GM13976 (cell line): ENCODE data around the gene PIGB.
A peak's percentile ranks its signal among the peaks of the same experiment; 100 is the strongest.

Experiments
- DNase-seq: peaks from one replicate; pipeline ENCODE4 v3.0.0; 2012; ENCODE audit warnings: low spot score
- CTCF ChIP-seq: IDR thresholded peaks from 2 replicates; pipeline ENCODE4 v1.5.1; 2012; ENCODE audit warnings: borderline replicate concordance, mild to moderate bottlenecking; ENCODE audit not compliant: insufficient read depth; ENCODE audit errors: extremely low read depth, missing control alignments, control extremely low read depth
- in situ Hi-C: fragments of 300-500 bp; cut with MboI; formaldehyde crosslinking; loops from one replicate; pipeline ENCODE4 v1.12.0; 2022; ENCODE audit warnings: low sequenced_read_pairs, mixed read lengths, inconsistent platforms; ENCODE audit not compliant: unreplicated experiment

The PIGB gene

GRCh38 chr15:55319537-55320237 lies 665 bp downstream of the PIGB start:
- DNase-seq: peak; percentile 65
- in situ Hi-C loops: no loop called here
- TF ChIP-seq CTCF: no peak

GRCh38 chr15:55320238-55320550 lies 1.2 kb downstream of the PIGB start:
- DNase-seq: no peak
- in situ Hi-C loops: no loop called here
- TF ChIP-seq CTCF: no peak

GRCh38 chr15:55320963-55321362 lies 1.9 kb downstream of the PIGB start:
- no peak for TF ChIP-seq CTCF
- DNase-seq: no peak
- in situ Hi-C loops: no loop called here

GRCh38 chr15:55322467-55322866 lies 3.4 kb downstream of the PIGB start:
- TF ChIP-seq CTCF: no peak
- no peak for DNase-seq
- in situ Hi-C loops: no loop called here

GRCh38 chr15:55327387-55327786 lies 8.4 kb downstream of the PIGB start:
- in situ Hi-C loops: no loop called here

GRCh38 chr15:55334371-55334770 lies 15.3 kb downstream of the PIGB start:
- in situ Hi-C loops: no loop called here
- DNase-seq: no peak
- TF ChIP-seq CTCF: no peak

More at GRCh38 chr15:55327387-55327786, 8.4 kb downstream of the PIGB start:
- TF ChIP-seq CTCF: no peak
- DNase-seq: no peak
